Transverse colon (tissue), 4 donors: Measurements from ENCODE around the gene SPECC1.

Experiments used
- CTCF ChIP-seq, 5 experiments: fragments of 200-600 bp in 3 of 5; fragments of 450-650 bp in 2 of 5; sonication (generic) in 3 of 5; IDR thresholded peaks; 1 replicate in 2 of 5; 2 replicates in 3 of 5; pipeline ENCODE4 v1.5.1; 2016 to 2017; ENCODE audit warnings: antibody characterized with exemption in 5 of 5, inconsistent platforms in 3 of 5, mild to moderate bottlenecking in 2 of 5, moderate library complexity in 1 of 5
- EP300 ChIP-seq: sonication (generic); formaldehyde crosslinking; IDR thresholded peaks from one replicate; pipeline ENCODE4 v1.6.1; 2017; ENCODE audit warnings: antibody characterized with exemption, low read depth
- POLR2A ChIP-seq: fragments of 450-650 bp; IDR thresholded peaks from one replicate; pipeline ENCODE4 v1.6.1; 2016; ENCODE audit warnings: antibody characterized with exemption, mild to moderate bottlenecking, moderate library complexity
- POLR2AphosphoS5 ChIP-seq, 3 donors: sonication (generic); formaldehyde crosslinking; IDR thresholded peaks; one replicate each; pipeline ENCODE4 v1.6.1; 2016; ENCODE audit warnings: antibody characterized with exemption in 3 of 3

GRCh38 chr17:20111538-20111937 lies 102.4 kb downstream of the SPECC1 start:
- no peak for TF ChIP-seq POLR2AphosphoS5 (IDR thresholded peaks at IDR 0.05)
- TF ChIP-seq EP300, result no peak
- no peak for TF ChIP-seq CTCF (IDR thresholded peaks at IDR 0.05)
- no peak for TF ChIP-seq POLR2A
